Endothelial cell (in vitro differentiated cells): ENCODE results near the gene HBS1L. TPM values are rescaled to one million over a fixed set of nuclear protein-coding genes. Genes with fewer than 3 reads are reported as not detected.

Source experiments
- DNase-seq: peaks from one replicate; pipeline ENCODE4 v3.0.0; 2021; ENCODE audit warnings: low spot score
- H3K27ac Mint-ChIP-seq: one replicate; pipeline ENCODE4 v1.8.0; 2021; ENCODE audit warnings: mixed read lengths, inconsistent platforms; ENCODE audit not compliant: unreplicated experiment
- H3K27me3 Mint-ChIP-seq: one replicate; pipeline ENCODE4 v1.8.0; 2021; ENCODE audit warnings: mild to moderate bottlenecking, moderate library complexity, mixed read lengths, inconsistent platforms; ENCODE audit not compliant: unreplicated experiment
- H3K36me3 Mint-ChIP-seq: one replicate; pipeline ENCODE4 v1.8.0; 2021; ENCODE audit warnings: mild to moderate bottlenecking, low read depth, mixed read lengths, inconsistent platforms; ENCODE audit not compliant: unreplicated experiment
- H3K4me1 Mint-ChIP-seq: one replicate; pipeline ENCODE4 v1.8.0; 2021; ENCODE audit warnings: mild to moderate bottlenecking, mixed read lengths, inconsistent platforms; ENCODE audit not compliant: unreplicated experiment
- H3K4me3 Mint-ChIP-seq: one replicate; pipeline ENCODE4 v1.8.0; 2021; ENCODE audit warnings: mild to moderate bottlenecking, mixed read lengths, inconsistent platforms; ENCODE audit not compliant: unreplicated experiment
- H3K9me3 Mint-ChIP-seq: one replicate; pipeline ENCODE4 v1.8.0; 2021; ENCODE audit warnings: mixed read lengths, inconsistent platforms; ENCODE audit not compliant: unreplicated experiment
- CTCF ChIP-seq: fragments of 200-600 bp; sonication (generic); IDR thresholded peaks from one replicate; pipeline ENCODE4 v1.5.0; 2021; ENCODE audit warnings: antibody characterized with exemption; ENCODE audit not compliant: unreplicated experiment
- total RNA-seq: library from RNA; stranded (reverse); fragmentation: NEBNext Ultra II Directional; extraction: Animal tissue kit (Norgen Biotek cat#: 25700); gene quantifications from one replicate; pipeline ENCODE4 v1.2.1, GENCODE V29; 2021; ENCODE audit not compliant: unreplicated experiment

HBS1L gene
- total RNA-seq, 1 donor from 2014 or later = 93.3 TPM

- DNase-seq = no peak
- H3K4me1 Mint-ChIP-seq = no peaks in the 10 kb centered on the region
- no peak for TF ChIP-seq CTCF
- H3K9me3 Mint-ChIP-seq = no peaks in the 10 kb centered on the region
- no peak overlapping the region for H3K4me3 Mint-ChIP-seq
- no peak overlapping the region for H3K27ac Mint-ChIP-seq
- H3K36me3 Mint-ChIP-seq = peaks cover 12% of the 10 kb centered on the region
- no peaks in the 10 kb centered on the region for H3K27me3 Mint-ChIP-seq
Measured at GRCh38 chr6:134962421-134962820, 92.2 kb downstream of the HBS1L start.

GRCh38 chr6:134961366-134961765 lies 93.3 kb downstream of the HBS1L start:
- TF ChIP-seq CTCF = no peak
- Mint-ChIP-seq H3K27ac (no peak overlapping the region), H3K4me3 (no peak overlapping the region), H3K27me3 (no peaks in the 10 kb centered on the region), H3K36me3 (peaks cover 12% of the 10 kb centered on the region), H3K4me1 (no peaks in the 10 kb centered on the region), H3K9me3 (no peaks in the 10 kb centered on the region)
- no peak for DNase-seq

GRCh38 chr6:134959603-134960002 lies 95.0 kb downstream of the HBS1L start:
- Mint-ChIP-seq H3K9me3 (no peaks in the 10 kb centered on the region), H3K36me3 (peaks cover 12% of the 10 kb centered on the region), H3K4me3 (no peak overlapping the region), H3K27ac (no peak overlapping the region), H3K4me1 (no peaks in the 10 kb centered on the region), H3K27me3 (no peaks in the 10 kb centered on the region)
- no peak for TF ChIP-seq CTCF
- no peak for DNase-seq

GRCh38 chr6:134956676-134957075 lies 97.9 kb downstream of the HBS1L start:
- H3K4me1 Mint-ChIP-seq = no peaks in the 10 kb centered on the region
- H3K27ac Mint-ChIP-seq = no peak overlapping the region
- DNase-seq = no peak
- peaks cover 2% of the 10 kb centered on the region for H3K27me3 Mint-ChIP-seq
- no peaks in the 10 kb centered on the region for H3K9me3 Mint-ChIP-seq
- H3K36me3 Mint-ChIP-seq = peaks cover 12% of the 10 kb centered on the region
- H3K4me3 Mint-ChIP-seq = no peak overlapping the region
- no peak for TF ChIP-seq CTCF

- no peak overlapping the region for H3K4me3 Mint-ChIP-seq
- H3K9me3 Mint-ChIP-seq = no peaks in the 10 kb centered on the region
- no peak overlapping the region for H3K27ac Mint-ChIP-seq
- peaks cover 2% of the 10 kb centered on the region for H3K27me3 Mint-ChIP-seq
- no peaks in the 10 kb centered on the region for H3K4me1 Mint-ChIP-seq
- peaks cover 12% of the 10 kb centered on the region for H3K36me3 Mint-ChIP-seq
- no peak for TF ChIP-seq CTCF
- no peak for DNase-seq
Measured at GRCh38 chr6:134956032-134956431, 98.6 kb downstream of the HBS1L start.
